DMS153 (cell line): Measurements from ENCODE around the gene CACNA2D1.
"Not testable (repeated sequence)": the region's sequence is repeated elsewhere in the genome, so short reads cannot be mapped to it uniquely, and the experiment has no call there.

ENCODE experiments used
- DNase-seq: peaks from one replicate; lab custom pipeline; 2025; lab: John Stamatoyannopoulos, UW

The CACNA2D1 gene

DNA sequence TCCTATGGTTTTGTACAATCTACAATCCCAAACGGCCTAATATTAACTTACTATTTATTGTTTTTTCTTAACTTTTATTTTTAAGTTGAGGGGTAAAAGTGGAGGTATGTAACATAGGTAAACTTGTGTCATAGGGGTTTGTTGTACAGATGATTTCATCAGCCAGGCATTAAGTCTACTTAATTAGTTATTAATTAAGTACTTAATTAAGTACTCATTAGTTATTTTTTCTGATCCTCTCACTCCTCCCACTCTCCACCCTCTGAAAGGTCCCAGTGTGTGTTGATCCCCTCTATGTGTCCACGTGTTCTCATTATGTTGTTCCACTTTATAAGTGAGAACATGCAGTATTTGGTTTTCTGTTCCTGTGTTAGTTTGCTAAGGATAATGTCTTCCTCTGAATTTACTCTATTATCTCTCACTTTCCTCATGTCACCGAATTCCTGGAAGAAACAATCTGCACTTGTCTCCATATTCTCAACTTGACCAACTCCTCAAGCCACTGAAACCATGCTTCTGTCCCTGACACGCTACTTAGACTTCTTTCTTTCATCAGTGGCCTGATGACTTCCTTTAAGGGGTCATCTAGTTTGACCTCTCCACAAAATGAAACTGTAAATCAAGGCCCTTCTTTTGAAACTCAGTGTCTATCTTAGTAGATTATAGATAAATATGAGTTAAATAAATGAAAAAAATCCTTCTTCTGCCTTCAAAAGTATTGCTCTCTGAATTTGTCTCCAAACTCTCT lies 9.1 kb downstream of the CACNA2D1 start:
- DNase-seq: no peak

DNA sequence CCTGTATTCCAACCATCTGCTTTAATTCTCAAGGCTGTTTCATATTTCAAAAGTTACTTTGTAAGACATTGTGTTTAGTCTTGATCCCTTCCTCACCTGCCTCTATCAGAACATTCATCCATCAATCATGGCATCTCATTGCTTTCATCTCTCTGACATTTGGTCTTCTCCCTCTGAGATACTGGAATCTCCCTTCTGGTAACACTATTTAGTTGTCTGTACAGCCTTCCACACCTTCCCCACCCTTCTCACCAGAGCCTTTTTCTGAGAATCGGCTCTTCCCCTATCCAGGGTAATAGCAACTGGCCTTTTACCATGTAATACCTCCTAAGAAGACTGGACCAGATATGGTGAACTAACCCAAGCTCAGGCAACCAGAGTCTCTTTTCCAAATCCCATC lies 10.1 kb downstream of the CACNA2D1 start:
- DNase-seq: no peak

DNA sequence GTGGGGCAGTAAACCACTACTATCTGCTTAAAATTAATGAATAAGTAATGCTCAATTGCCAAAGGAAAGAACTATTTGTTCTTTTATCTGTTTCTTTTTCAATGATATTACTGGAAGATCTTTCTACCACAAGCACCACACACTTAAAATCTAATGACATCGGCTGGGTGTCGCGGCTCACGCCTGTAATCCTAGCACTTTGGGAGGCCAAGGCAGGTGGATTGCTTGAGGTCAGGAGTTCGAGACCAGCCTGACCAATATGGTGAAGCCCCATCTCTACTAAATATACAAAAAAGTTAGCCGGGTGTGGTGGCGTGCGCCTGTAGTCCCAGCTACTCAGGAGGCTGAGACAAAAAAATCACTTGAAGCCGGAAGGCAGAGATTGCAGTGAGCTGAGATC lies 10.8 kb downstream of the CACNA2D1 start:
- DNase-seq: not testable (repeated sequence)

DNA sequence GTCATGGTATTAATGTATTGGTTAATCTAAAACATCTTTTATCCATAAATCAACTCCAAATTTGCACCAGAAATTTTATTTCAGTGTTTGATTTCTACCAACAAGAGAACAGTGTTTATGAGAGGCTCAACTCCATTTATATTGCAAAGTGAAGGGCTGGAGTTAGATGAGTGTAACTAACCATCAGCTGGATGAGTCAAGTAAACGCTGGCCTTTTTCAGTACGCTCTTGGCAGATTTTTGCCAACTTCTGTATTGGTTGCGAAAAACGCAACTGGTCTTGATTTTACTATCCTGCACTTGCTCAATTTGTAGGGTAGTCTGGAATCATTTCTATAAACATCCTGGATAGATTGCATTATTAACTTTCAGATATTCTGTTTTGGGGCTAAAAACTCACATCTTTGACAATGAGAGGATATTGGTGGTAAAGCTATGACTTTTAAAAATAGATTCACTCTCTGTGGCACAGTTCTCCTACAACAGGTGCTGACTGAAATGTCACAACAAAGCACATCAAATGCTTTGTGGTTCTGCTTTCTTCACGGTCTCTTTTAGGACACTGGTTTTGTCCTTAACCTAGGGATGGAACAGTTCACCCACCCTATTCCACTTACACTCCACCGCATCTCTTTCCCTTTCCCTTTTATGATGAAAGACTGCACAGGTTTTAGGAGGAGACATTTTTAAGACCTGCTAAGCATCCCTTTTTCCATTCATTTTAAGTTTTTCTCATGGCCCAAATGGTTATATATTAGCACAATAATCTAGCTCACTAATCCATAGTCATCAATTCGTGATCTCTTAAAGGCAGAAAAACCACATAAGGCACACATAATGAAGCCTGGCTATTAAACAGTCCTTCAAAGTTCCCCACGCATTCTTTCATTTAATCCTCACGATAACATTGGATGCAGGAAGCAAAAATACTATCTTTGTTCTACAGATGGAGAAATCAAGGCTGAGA lies 12.8 kb downstream of the CACNA2D1 start:
- no peak for DNase-seq

DNA sequence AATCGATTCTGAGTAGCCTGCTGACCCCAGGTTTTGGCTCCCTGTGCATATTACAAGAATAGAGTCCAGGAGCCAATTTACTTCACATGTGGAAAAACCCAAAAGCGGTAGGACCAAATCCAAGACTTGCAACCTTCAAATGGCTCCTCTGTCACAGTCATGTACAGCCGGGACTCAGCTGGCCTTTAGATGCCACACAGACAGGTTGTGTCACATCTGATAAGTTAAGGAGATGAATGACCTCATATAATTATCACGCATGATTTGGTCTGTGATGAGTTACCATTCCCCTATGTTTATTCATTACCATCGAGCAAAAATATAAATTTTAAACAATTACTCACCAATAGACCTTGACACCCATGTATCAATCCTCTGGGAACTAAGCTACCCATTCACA lies 14.2 kb downstream of the CACNA2D1 start:
- no peak for DNase-seq

DNA sequence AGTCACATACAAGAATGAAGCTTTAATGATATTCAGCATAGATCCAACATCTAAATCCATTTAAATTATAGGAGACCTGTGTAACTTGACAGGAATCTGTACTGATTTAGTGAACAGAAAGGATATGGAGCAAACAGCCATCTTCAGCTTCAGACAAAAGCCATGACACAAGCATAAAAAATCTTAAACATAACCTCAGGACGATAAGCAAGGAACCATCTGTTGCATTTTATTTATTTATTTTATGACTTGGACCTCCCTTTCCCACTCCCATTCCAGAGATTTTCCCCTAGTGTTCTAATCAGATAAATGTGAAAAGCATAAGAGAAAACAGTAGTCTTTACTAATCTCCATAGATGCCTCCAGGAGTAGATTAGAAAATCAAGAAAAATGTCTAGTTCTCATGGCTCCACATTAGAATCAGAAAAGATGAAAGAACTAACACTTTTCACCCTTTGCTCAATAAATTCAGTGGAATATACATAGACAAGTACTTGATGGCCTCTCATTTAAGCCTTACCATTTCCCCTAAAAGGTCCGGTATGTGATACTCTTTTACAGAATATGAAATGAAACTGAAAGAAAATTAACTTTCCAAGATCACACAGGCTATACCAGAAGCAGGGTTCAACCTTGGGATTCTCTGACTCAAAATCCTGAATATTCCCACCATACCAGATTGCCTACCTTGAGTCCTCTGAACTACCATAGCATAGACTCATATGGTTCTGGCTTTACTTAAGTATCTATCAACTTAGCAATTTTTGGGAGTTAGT lies 15.2 kb downstream of the CACNA2D1 start:
- no peak for DNase-seq

DNA sequence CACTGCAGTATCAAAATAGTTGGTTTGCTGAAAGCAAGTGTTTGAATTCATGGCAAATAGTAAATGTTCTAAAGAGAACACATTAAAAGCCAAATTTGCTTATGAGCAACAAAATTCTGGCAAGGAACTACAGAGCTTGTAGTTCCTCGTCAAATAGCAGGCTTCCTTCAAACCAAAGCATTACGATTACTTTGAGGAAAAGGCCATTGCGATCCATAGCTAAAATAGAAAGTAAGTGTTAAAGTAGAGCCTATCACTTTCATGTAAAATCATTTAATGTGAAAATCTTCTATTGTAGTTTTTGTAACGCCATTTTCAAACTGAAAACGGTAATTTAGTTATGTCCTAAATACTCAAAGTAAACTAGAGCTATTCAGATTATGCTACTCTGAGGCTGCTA lies 20.1 kb downstream of the CACNA2D1 start:
- DNase-seq: no peak

DNA sequence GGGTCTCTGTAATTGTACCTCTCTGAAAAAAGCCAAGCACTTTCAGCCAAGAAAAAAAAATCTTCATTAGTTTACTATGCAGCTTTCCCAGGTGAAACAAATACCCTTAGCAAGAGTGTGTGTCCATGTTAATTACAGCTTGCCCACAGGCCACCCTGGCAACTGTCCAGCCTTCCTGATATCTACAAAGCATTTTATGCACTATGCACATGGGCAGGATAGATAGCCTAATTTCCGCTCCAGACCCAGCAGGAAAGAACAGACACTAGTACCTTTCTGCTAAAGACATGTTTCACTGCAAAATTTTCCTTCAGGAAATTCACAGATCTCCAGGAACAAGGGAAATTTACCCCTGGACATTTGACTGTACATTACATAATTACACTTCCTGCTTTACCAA lies 24.4 kb downstream of the CACNA2D1 start:
- DNase-seq: no peak

DNA sequence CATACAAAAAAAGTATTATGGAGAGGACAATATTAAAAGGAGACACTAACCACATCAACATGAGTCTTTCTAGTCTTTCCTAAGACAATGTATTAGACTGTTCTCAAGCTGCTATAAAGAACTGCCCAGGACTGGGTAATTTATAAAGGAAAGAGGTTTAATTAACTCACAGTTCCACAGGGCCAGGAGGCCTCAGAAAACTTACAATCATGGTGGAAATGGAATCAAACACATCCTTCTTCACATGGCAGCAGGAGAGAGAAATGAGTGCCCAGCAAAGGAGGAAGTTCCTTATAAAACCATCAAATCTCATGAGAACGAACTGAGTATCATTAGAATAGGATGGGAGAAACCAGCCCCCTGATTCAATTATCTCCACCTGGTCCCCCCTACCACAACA lies 25.7 kb downstream of the CACNA2D1 start:
- no peak for DNase-seq

DNA sequence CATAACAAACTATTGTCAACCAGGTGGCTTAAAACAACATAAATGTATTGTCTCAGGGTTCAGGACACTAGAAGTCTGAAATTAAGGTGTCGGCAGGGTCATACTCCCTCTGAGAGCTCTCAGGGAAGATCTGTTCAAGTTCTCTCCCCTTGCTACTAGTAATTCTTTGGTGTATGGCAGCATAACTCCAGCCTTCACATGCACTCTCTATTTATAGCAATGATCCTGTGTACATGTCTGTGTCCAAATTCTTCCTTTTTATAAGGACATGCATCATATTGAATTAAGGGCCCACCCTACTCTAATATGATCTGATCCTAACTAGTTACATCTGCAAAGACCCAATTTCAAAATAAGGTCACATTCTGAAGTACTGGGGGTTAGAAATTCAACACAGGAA lies 27.2 kb downstream of the CACNA2D1 start:
- no peak for DNase-seq

DNA sequence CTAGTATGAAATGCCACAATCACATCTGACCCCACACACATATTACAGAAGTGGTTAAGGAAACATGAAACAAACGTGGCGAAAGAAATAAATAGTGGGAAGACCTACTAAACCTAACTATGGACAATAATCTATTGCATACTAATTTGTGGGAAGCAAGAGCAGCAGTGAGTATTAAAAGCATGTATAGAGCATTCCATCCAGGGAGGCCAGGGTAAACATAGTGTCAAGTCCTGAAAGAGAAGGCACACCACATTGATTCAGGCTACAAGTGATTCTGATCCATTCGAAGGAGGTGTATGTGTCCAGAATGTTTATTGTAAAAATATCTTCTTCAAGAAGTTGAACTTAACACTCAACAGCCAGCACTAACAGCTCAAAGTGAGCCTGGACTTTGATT lies 29.2 kb downstream of the CACNA2D1 start:
- DNase-seq: no peak

DNA sequence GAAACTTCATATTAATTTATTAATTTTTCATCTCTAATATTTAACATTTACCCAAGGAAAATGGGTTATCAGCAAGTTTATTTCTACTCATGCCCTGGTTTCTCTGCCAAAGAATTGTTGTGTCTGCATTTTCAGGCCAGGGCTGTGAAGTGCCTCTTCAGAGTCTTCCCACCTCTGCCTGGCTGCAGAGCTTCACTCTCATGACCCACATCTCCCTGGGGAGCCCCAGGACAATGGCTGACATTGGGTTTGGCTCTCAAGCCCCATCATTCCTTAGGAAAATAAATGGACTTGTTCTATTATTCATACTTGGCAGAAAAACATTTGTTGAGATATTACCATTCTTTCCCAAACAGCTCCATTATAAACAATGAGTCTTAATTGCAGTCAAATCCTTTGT lies 30.3 kb downstream of the CACNA2D1 start:
- peak; percentile 76 for DNase-seq

DNA sequence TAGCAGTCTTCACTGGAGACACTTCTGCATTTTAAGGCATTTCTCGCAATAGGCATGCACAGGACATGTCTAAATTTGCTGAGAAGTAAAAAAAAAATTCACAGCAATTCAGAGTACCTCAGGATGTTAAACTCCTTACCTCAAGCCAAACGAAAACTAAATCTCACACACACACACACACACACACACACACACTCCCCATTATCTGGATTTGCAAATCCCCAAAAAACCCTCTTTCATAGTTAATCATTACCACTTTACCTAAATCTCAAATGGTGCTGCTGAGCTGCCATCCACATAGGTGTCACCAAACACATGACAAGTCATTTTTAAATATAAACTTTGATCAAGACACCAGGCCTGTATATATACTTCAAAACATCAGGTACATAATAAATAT lies 31.8 kb downstream of the CACNA2D1 start:
- DNase-seq: no peak

DNA sequence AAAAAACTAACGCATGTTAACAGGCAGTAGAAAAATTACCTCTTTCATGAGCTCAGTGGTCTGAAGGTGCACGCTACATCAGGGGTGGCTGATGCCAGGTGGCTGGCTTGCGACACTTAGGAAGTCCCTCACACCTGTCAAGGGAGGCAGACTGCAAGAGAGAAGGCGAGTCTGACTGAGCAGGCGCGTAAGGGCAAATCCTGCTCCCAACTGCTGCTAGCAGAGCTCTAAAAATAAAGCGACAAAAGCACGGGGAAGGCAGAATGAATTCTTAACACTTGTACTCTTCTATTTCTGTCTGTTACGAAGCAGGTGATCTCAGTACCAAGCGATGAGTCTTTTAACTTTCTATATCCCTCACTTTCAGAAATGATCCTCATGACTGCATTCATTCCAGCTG lies 33.1 kb downstream of the CACNA2D1 start:
- DNase-seq: peak; percentile 78

DNA sequence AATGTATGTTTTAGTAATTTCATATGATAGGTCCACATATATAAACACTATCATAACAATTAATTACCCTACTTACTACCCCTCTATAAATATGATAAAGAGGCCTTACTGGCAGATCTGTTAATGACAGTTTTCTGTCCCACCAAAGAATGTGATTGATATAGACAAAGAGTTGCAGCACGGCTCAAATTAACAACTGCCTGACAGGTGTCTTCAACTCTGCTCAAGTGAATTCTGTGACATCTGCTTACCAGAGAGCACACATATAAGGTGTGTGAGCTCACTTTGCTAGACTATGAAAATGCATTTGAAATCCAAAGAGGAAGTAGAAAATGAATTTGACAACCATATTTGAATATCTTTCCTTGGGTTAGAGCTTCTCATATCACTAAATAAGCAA lies 36.6 kb downstream of the CACNA2D1 start:
- DNase-seq: no peak

DNA sequence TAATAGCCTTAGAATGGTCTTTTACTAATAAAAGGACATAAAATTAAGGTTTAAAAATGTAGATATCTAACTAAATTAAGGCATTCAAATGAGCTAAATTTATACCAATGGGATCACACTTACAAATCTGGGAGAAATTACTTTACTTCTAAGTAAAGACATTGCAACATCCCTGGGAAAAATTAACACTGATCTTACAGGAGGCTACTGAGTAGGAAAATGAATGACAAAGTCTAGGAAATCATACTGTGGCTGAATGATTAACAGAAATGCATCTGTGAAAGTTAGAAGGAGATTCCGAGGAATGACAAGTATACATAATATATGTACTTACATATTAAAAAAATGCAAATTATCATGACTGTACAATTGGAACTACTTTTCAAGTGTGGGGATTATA lies 38.3 kb downstream of the CACNA2D1 start:
- no peak for DNase-seq

DNA sequence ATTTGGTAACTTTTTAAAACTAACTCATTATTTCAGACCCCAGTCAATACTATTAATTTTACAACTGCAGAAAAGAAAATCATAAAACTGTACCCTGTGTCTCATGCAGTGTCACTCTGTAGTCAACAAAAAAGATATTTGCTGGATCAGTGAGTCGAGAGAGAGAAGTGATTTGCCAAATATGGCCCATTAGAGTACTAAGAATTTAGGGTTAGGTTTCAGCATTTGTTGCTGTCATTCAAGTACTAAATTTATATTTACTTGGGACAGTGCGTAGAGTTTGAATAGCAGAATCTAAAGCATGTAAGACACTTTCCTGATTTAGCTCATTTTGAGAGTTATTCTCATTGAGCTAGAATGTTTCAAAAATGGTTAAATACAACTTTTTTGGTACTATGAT lies 38.9 kb downstream of the CACNA2D1 start:
- no peak for DNase-seq

DNA sequence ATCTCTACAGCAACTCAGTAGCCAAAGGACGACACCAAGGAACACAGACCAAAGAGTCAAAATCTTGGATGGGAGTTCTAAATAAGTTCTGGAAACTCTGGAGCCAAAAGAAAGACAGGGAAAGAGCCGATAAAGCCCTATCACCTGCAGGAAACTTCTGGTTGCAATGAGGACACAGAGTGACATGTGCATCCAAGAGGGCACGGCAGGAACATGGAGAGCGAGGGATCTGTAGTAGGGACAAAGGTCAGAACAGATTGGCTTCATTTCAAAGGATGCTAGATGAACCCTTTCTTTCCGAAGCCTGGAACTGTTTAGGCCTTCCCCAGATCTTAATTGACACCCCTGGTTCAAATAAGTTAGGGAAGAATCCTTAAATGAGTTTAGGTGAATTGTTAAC lies 39.5 kb downstream of the CACNA2D1 start:
- DNase-seq: no peak

DNA sequence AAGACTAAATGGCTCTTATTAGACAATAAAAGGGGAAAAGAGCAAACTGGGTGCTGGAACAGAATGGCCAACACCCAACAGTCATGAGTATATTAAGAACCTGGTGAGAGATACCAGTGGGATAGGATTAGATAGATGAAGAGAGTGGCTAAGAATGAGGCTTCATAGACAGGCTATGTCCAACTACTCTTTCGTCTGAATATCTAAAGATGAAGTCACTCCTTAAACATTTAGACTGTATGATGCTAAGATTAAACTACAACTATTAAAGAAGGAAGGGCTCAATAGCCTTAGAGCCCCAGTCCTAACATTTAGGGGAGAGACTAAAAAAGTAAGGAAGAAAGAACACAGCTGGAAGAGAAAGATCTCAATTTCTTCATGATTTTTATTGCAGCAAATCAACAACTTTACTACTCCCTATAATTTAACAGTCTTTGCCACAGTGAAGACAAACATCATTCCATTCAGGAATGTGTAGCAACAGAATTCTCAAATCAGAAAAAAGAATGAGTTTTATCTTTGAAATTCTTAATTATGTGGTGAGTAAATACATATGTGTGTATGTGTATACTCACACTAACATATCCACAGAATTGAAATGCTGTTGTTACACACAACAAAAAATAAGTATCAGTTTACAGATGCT lies 45.6 kb downstream of the CACNA2D1 start:
- no peak for DNase-seq

DNA sequence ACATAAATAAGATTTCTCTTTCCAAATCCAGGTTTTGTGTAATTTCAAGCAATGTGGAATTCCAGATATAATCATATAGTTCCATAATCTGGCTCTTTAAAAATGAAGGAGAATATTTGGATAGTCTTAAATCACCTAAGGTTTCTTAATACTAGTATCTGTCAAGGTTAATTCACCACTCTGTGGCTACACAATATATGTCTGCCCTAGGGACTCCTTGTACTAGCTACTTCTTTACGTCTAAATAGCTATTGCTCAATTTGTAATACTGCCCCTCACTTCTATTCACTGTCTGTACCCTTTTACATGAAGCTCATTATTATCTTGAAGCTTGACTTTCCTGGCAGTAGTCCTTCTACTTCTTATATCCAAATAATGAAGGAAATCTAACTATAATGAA lies 47.2 kb downstream of the CACNA2D1 start:
- DNase-seq: no peak

DNA sequence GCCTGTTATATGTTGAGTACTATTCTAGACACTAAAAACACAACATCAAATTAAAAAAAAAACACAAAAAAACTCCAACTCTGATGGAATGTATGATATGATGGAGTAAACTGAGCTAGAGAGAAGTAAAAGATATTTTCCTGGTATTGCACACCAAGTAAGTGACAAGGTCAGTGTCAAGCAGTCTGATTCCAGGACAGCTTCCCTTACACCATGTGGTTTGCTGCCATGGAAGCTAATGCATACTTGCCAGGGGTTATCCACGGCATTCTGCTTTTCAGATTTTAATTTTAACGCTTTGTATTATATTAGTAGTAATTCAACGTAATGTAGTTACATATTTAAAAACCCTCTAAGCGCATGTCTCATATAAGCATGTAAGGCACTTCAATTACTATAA lies 48.4 kb downstream of the CACNA2D1 start:
- DNase-seq: no peak

DNA sequence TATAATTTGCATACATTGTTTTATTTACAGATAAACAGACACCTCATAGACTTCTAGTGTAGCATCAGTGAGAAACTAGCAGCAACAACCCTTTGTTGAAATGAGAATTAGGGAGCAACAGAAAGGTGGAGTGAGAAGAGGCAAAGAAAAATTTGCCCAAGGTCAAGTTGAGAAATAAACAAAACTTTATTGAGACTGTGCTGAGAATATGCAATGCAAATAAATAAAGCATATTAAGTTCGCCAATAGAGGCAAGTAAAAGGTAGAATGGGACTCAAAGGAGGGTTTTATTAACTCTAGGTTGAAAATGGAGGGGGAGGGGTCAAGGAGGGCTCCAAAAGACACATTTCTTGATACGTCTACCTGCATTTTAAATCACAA lies 49.7 kb downstream of the CACNA2D1 start:
- DNase-seq: no peak
